NK-92 treated with Interleukin-12 subunit alpha and Interleukin-12 subunit beta, amount 100 ng/mL, for 24 hours (cell line): ENCODE results near the gene KCTD13.
"Not testable (repeated sequence)": the region's sequence is repeated elsewhere in the genome, so short reads cannot be mapped to it uniquely, and the experiment has no call there.

Experiments
- DNase-seq: peaks from one replicate; lab custom pipeline; 2025; lab: John Stamatoyannopoulos, UW

KCTD13 gene

DNA sequence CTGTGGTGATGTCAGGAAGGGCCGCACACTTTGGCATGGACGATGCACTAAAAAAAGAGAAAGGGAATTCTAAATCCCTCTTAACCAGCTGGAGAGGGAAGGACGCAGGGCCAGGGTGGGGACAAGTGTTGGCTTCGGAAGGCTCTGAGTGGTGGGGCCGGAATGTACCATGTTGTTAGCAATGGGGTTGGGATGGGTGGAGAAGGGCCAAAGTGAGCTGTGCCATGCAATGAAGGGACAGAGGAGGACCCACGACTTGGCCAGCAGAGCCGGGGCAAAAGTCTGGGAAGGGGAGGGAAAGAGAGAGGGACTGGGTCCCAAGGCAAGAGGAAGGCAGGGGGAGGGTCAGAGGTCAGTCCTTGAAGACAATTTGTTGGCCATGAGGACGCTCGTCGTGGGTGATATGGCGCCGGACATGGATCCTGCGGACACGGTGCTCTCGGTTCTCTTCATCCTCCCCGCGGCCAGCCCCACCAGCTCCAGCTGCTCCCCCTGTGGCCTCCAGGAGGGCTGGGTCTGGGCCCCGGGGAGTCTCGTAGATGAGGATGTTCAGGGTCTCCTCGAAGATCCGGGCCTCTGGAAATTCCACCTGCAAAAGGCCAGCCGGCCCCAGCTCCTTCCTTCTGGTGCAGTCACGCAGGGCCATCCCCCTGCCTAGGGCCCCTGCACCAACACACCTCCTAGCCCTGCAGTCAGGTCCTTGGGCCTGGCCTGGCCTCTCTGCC is 19.3 kb downstream of the KCTD13 start:
- no peak for DNase-seq

DNA sequence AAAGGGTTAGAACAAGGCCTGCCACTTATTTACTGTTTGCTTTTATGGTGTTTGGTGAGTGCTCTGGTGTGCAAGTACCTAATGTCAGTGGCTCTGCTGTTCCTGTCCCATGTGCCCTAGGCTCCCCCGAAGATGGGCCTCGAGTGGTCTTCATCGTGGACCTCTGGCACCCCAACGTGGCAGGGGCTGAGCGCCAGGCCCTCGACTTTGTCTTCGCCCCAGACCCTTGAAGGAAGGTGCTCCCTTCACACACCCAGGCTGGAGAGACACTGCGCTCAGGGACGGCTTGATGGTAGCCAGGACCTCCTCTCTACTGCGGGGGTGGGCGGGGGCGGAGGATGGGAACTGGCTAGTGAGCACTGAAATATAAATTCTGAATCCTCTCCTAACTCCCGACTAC is 20.4 kb downstream of the KCTD13 start:
- no peak for DNase-seq

DNA sequence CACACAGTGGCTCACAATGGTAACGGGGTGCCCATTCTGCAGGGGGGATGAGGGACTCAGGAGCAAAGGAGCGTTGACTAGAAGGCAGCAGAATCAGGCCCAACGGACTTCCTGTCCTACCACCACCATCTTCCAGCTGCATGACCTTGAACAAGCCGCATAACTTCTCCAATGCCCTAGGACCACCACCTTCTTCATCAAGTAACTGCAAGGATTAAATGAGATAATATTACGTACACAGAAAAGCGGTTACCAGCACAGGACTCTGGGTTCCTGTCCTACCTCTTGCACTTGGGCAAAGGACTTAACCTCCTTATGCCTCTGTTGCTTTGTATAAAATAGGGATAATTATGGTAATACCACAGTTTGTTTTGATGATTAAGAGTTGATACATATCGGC is 21.1 kb downstream of the KCTD13 start:
- DNase-seq: no peak

DNA sequence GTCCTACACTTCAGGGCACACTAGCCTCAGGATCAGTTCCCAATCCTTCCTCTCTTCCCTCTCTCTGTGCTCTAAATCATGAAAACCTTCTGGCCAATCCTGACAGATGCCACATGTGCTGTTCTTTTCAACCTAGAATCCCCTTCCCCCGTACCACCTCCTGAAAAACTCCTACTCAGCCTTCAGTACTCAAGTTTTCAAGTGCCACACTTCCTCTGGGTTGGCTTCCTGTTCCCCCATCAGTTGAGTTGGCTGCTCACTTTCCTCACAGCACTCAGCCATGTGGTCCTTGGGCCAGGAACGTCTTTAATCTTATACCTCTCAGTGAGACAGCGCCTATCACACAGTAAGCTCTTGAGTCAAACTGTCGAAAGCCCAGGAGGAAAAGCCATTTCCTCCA is 22.4 kb downstream of the KCTD13 start:
- no peak for DNase-seq

DNA sequence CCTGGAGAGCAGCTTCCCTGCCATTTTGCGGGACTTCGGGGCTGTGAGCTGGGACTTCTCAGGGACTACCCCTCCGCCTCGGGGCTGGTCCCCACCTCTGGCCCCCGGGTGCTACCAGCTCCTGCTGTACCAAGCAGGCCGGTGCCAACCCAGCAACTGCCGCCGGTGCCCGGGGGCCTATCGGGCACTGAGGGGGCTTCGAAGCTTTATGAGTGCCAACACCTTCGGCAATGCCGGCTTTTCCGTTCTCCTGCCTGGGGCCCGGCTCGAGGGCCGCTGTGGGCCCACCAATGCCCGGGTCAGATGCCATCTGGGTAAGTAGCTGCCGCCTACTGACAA is 24.4 kb downstream of the KCTD13 start:
- no peak for DNase-seq

DNA sequence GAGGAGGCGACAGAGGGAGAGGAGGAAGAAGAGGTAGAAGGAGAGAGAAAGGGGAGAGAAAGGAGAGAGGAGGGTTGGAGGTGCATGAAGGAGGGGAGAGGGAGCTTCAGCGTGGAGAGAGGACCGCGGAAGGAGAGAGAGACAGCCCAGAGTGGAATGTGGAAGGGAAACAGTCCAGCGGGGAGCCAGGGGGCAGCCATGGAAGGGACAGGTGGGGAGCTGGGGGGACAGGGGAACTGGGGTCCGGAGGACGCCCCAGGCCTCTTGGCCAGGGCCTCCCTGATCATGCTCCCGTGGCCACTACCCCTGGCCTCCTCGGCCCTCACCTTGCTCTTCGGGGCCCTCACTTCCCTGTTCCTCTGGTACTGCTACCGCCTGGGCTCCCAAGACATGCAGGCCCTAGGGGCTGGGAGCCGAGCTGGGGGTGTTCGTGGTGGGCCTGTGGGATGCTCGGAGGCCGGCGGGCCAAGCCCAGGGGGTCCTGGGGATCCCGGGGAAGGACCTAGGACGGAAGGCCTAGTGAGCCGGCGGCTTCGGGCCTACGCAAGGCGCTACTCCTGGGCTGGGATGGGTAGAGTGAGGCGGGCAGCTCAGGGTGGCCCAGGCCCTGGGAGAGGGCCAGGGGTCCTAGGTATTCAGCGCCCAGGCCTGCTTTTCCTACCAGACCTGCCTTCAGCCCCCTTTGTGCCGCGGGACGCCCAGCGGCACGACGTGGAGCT is 25.0 kb downstream of the KCTD13 start:
- DNase-seq: no peak

DNA sequence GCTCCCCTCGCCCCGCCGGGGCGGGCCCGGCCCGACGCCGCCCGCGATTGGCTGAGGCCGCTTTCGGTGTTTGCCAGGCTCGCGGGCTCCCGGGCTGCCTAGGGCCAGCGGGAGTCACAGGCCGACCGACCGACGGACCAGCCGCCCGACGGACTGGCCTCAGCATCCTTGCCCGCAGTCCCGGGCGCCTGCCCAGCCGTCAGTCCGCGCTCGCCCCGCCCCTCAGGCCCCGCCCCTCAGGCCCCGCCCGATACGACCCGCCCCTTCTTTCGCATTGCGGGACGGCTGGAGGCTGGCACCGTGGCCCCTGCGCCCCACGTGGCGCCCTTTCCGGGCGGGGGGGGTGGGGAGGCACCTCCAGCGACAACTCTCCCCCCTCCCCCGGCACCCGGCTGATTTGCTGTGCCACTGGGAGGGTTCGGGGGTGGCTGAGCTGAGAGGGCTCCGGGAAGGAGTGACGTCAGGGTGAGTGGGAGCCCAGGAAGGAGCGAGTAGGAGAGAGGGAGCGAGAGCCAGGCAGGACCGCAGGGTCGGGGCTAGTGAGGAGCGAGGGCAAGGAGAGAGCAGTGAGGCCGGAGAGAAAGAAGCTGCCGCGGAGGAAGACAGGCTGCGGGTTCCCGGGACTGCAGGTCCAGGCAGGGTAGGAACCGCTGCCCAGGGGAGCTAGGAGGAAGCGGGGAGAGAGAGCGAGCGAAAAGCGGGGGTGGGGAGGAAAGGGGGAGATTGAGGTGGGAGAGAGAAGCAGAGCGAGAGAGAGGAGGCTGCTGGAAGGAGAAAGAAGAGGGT is 25.7 kb downstream of the KCTD13 start, which contains the start of gene ASPHD1:
ASPHD1 (plus strand) TSS at position 387 of the 786 bp plus-strand sequence. CDS start 484 bp downstream, outside the sequence.
- no peak for DNase-seq

DNA sequence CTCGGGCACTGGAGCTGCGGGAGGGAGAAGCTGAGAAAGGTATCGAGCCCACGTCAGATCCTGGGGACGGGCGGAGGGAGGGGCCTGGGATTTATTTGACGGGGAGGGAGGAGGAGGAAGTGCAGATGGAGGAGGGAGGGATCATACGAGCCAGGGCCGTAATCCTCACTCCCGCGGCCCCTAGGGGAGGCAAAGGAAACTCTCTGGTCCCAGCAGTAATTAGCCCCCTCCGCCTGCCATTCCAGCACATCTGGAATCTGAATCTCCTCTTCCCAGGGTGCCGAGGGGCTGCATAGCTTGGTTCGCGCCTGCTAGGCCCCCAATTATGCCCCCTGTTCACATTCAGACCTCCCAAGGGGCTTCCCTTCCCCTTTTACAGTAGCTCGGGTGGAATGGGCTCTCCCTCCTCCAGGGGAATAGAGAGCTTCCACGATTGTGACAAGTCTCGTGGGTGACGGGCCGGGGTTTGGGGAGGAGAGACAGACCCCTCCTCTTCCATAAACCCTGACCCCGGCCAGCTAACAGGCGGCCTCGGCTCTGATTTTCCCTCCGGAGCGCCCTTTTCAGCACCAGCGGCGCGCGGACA is 26.4 kb downstream of the KCTD13 start, which contains the start of gene SEZ6L2:
SEZ6L2 (minus strand) TSS at position 35 of the 586 bp plus-strand sequence. CDS start 531 bp downstream, outside the sequence.
- DNase-seq: no peak

DNA sequence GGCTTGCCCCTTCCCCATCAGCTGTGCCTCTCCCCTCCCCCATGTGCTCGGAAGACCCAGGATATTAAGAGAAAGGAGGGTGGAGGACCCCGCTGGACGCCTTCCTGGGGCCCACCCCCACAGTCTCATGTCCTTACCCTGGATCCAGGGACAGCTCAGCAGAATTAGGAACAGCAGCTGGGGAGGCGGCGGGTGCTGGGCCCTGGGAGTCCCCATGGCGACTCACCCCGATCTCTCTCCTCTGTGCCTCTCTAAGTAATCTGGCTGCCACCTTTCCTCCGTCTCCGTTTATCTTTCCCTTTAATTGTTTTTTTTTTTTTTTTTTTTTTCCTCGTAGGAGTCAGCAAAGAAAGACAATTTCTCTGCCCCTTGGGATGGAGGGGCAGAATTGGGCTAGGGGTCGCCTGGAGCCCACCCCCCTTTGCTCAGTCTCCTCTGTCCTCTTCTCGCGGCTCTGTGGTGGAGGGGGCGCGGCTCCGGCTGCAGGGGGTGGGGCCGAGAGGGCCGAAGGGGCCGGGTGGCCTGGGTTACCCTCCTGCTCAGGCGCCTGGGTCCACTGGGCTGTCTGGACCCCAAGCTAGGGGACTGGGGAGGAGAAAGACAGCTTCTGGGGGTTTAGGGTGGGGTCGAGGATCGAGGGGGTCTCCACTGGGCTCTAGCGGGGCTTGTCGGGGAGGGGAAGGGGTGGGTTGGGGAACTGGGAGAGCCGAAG is 27.1 kb downstream of the KCTD13 start:
- DNase-seq: no peak

DNA sequence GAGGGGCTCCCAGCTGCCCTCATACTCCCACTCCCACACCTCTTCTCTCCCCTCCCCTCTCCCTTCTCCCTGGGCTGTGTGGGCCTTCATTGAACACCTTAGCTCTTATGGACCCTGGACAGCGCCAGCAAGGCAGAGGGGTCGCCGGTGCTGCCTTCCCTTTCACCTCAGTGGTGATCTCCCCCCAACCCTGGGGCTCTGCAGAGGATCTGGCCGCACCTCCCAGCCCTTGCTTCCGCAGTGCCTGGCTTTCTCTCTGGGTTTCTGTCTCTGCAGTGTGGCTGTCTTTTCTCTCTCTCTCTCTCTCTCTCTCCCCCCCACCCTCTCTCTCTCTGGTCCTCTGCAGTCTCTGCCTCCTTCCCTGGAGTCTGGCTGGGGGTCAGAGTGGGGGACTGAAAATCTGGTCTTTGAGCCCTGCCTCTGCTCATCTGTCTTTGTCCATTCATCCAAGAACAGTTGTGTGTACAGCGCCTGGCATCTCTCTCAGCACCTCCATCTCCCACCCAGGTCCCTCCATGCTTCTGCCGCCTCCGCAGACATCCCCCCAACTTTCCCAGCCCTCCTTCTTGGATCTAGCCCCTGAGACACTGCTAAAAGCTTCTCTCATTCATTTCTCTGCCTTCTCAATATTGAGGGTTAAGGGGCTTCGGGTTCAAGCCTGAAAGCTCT is 27.8 kb downstream of the KCTD13 start:
- no peak for DNase-seq

DNA sequence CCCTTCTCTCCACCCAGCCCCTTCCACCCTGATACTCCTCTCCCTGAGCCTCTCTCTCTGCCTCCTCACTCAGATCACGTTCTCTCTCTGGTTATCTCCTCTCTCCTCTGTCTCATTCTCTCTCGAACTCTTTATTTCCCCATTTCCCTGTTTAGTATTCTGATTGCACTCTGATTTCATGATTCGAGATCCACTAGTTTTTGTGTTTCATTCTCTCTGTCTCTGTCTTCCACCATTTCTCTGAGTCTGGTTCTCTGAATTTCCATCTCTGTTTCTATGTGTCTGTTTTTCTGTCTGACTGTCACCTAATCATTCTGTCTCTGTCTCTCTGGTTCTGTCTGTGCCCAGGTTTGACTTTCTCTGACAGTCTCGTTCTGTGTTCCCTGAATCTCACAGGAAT is 28.7 kb downstream of the KCTD13 start:
- no peak for DNase-seq

DNA sequence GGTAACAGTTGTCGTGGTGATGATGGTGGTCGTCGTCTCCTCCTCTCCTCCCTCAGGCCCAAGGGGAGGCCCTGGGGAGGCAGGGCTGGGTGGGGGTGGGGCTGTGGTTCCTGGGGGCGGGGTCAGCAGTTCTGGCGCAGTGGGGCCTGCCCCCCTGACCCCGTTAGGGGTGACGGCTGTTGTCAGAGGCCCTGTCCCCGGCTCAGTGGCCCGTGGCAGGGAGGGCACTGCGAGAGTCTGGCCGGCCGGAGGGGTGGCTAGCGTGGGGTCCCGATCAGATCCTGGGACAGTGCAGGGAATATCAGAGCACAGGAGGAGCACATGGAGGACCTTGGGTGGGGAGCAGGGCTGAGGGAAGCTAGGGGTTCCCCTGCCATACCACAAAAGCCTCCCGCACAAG is 29.2 kb downstream of the KCTD13 start:
- no peak for DNase-seq

DNA sequence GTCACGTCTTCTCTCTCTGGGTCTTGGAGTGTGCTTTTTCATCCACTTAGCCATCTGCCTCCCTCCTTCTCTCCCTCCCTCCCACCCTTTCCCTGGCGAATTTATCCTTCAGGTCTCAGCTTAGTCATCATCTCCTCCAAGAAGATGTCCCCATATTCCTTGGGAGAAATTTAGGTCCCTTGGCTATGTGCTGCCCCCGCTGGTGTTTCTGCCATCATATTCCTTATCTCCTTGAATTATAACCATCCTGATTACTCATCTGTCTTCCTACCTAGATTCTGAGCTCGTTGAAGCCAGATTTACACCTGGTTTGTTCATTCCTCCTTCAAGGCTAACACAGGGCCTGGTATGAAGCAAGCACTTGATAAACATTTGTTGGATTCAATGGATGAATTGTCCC is 31.7 kb downstream of the KCTD13 start:
- DNase-seq: no peak

DNA sequence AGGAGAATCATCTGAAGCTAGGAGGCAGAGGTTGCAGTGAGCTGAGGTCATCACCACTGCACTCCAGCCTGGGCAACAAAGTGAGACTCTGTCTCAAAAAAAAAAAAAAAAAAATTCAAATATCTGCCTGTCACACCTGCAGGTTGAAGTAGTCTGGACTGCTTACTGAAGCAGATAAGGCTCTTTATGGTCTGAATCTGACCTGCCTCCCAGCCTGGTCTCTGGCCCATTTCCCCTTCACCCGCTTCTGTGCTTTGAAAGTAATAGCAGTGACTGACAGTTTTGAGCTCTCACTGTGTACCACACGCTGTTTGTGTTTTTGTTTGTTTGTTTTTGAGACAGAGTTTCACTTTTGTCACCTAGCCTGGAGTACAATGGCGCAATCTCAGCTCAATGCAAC is 32.5 kb downstream of the KCTD13 start:
- no peak for DNase-seq

DNA sequence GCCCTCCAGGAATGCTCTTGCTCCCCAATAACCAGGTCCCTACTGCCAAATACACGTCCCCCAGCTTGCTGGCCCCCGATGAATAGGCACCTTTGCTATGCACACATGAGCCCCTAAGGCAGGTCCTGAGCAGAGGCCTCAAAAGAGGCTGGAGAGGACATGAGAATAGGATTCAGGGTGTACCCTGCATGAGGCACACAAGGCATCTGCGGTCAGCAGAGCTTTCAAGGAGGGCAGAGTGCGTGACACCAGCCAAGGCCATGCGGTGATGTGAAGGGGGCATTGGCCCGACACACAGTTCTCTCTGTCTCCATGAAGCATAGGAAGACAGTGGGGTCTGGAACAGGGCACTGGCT is 33.6 kb downstream of the KCTD13 start:
- no peak for DNase-seq

DNA sequence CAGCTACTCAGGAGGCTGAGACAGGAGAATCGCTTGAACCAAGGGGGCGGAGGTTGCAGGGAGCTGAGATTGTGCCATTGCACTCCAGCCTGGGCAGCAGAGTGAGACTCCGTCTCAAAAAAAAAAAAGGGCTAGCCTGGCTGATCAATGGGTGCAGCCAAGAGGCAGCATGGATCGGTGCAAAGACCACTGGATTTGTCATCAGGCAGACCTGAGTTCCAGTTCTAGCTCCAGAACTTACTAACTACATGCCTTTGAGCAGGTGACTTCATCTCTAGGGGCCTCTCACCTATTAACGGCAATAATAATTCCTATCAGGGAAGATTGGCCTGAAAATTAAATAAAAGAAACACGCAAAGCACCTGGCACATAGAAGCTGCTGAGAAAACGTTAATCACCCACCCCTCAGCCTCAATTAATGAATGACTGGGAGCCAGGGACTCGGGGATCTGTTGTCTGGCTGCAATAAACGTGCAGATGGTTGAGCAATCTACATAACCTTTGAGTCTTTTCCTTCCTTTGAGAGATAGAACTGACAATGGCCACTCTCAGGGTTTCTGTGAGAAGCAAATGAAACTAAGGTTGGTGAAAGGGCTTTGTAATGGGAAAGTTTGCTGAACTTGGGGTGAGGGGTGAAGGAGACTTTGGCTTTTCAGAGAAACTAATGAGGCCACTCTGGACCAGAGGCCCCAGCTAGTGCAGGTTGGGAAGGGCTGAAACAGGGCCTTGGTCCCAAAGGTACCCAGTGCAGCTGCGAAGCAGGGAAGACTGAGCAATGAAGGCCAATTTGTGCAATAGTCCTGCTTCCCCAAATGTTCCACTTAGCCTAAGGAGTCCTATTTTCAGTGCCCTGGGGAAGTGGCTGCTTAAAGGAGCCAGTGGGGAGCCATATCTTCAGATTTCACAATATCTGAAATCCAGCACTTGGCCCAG is 34.2 kb downstream of the KCTD13 start:
- no peak for DNase-seq

DNA sequence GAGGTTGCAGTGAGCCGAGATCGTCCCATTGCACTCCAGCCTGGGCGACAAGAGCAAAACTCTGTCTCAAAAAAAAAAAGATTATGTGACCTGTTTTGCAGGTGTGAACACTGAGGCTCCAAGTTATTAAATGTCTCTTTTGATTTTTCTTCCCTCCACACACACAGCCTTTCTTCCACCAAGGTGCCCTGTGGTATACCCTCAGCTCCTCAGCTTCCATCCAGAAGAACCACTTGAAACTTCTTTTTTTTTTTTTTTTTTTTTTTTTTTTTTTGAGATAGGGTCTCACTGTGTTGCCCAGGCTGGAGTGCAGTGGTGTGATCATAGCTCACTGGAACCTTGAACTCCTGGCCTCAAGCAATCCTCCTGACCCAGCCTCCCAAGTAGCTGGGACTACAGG is 36.7 kb downstream of the KCTD13 start:
- DNase-seq: not testable (repeated sequence)

DNA sequence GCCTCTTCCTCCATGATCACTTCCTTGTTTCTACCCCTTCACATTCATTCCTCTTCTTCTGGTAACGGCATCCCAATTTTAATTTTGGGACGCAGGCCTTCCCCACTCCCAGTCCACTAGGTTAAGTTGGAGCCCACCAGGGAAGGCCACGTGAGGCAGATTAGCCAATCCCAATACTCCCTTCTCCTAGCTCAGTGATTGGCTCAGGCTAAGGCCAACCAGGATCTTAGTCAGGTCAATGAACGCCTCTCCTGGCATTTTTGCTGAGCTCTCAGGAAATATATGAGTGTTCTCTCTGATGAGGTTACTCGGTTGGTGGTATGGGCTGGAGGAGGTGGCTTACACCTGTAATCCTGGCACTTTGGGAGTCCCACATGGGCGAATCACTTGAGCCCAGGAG is 42.0 kb downstream of the KCTD13 start:
- no peak for DNase-seq

DNA sequence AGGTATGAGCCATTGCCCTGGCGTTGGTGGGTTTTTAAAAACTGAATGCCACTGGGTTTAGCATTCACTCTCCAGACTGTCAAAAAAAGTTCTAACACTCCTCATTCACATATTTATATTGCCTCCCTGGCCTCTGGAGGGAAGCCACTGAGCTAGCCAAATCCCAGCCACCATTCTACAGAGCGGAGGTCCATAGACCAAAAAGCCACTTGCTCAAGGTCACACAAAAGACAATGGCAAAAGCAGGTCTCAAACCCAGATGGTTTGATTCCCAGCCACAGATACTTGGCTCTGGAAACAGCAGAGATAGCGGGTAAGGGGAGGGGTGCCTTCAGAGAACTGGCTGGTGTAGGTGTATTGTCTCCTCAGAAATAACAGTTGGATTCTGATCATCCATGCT is 45.0 kb downstream of the KCTD13 start:
- DNase-seq: no peak

DNA sequence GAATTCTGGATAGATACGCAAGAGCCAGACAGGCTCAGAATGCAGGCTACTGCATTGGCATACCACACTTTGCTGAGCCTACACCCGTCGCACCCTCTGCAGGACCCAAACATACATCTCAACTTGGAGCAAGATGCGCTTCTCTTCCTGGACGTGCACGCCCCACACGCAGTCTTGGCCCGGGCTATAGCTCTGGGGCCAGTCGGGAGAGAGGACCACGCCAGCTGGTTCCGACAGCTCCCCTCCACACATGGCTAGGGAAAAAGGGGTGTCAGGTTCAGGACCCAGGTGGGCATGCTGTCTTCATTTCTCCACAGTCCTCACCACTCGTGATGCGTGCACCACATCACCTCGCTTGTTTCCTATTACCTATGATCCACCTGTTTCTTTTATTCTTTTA is 47.9 kb downstream of the KCTD13 start:
- DNase-seq: no peak
